GM10266 (cell line): Measurements from ENCODE around the gene TMEM183A.

Source experiments
- DNase-seq: peaks from one replicate; pipeline ENCODE4 v3.0.0; 2012; ENCODE audit errors: extremely low spot score
- TF ChIP-seq, protein P1 (sequence below): IDR thresholded peaks from 2 replicates; pipeline ENCODE4 v1.5.1; 2012; ENCODE audit warnings: mild to moderate bottlenecking, low read depth; ENCODE audit not compliant: control insufficient read depth, insufficient read depth; ENCODE audit errors: missing control alignments

Gene TMEM183A

DNA sequence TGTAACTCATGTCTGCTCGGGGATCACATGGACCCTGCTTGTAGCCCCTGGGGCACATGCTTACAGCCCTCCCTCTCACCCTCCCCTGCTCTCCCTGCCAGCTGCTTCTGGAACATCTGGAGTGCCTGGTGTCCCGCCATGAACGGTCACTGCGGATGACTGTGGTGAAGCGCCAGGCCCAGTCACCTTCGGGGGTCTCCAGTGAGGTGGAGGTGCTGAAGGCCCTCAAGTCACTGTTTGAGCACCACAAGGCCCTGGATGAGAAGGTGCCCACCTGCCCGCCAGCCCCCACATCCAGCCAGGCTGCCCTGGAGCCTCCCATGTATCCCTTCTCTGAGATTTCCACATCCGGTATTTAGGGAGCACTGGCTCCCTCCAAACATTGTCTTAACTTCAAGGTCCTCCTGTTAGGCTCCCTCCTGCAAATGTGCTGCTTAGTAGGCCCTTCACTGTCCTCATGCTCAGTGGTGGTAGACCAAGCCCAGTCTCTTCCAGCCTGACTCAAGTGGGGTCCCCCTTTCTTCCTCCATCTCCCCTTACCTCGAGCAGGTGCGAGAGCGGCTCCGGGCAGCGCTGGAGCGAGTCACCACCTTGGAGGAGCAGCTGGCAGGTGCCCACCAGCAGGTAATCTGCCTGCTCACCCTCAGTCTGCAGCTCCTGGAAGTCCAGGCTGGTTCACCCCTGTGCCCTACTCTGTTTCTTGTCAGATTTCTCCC lies 36.8 kb downstream of the TMEM183A start:
- TF ChIP-seq, protein P1, sequence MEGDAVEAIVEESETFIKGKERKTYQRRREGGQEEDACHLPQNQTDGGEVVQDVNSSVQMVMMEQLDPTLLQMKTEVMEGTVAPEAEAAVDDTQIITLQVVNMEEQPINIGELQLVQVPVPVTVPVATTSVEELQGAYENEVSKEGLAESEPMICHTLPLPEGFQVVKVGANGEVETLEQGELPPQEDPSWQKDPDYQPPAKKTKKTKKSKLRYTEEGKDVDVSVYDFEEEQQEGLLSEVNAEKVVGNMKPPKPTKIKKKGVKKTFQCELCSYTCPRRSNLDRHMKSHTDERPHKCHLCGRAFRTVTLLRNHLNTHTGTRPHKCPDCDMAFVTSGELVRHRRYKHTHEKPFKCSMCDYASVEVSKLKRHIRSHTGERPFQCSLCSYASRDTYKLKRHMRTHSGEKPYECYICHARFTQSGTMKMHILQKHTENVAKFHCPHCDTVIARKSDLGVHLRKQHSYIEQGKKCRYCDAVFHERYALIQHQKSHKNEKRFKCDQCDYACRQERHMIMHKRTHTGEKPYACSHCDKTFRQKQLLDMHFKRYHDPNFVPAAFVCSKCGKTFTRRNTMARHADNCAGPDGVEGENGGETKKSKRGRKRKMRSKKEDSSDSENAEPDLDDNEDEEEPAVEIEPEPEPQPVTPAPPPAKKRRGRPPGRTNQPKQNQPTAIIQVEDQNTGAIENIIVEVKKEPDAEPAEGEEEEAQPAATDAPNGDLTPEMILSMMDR = no peak
- DNase-seq = no peak

DNA sequence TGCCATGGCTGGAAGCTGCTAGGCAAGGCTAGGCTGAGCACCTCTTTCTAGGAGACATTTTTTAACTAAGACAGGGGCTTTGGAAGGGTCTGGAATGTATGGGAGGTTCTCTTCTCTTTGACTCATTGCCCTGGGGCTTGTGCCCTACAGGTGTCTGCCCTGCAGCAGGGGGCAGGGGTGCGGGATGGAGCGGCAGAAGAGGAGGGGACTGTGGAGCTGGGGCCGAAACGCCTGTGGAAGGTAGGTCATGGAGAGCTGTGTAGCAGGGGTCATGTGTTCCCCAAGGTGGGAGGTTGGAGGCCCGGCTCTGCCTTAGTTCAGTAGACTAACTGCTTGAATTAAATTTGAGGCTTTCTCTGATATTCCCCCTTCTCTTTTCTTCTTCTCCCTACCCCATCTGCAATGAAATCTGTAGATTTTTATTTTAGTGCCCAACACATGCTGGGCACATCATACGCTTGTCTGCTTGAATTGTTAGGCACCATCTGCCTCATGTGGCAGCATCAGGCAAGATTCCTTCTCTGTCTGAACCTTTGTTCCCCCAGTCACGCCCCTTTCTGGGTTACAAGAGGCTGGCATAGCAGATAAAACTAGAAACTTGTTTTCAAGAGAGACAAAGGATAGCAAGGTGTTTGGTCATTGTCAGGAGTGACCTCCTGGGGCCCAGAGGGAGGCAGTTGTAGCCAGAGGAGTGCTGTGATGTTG lies 37.5 kb downstream of the TMEM183A start:
- DNase-seq = no peak
- TF ChIP-seq, protein P1 = no peak

DNA sequence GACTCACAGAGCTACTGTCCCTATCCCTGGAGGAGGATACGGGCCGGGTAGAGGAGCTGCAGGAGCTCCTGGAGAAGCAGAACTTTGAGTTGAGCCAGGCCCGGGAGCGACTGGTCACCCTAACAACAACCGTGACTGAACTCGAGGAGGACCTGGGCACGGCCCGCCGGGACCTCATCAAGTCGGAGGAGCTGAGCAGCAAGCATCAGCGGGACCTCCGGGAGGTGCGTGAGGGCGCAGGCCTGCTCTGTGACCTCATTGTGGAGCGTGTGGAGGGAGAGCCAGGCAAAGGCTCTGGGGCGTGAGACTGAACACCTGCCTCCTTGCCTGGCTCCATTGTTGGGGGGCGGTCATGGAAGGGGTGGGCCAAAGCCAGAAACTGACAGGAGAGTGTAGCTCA lies 38.2 kb downstream of the TMEM183A start:
- no peak for DNase-seq
- TF ChIP-seq, protein P1 = no peak

DNA sequence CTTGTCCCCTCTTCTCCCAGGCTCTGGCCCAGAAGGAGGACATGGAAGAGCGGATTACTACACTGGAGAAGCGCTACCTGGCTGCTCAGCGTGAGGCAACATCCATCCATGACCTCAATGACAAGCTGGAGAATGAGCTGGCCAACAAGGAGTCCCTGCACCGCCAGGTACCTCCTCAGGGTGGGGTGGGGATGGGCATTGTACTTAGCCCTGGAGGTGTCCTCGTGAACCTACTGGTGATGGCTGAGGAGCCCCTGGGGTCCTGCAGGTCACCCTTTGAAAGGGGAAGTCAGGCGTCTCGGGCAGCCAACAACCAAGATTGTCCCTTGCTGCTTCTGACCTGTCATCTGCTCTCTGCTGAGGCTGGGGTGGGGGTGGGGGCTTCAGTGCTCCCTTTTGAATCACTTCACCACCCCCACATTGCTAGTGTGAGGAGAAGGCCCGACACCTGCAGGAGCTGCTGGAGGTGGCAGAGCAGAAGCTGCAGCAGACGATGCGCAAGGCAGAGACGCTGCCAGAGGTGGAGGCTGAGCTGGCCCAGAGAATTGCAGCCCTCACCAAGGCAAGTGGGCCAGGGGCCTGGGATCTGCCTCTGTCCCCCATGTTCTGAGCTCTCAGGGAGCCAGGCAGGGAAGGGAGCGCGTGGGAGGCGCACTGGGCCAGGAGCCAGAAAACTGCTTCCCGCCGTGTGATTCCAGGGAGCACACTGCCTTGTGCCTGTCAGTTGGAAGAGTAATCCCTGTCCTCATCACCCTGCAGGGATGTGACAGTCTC lies 38.8 kb downstream of the TMEM183A start:
- no peak for DNase-seq
- TF ChIP-seq, protein P1 = no peak

DNA sequence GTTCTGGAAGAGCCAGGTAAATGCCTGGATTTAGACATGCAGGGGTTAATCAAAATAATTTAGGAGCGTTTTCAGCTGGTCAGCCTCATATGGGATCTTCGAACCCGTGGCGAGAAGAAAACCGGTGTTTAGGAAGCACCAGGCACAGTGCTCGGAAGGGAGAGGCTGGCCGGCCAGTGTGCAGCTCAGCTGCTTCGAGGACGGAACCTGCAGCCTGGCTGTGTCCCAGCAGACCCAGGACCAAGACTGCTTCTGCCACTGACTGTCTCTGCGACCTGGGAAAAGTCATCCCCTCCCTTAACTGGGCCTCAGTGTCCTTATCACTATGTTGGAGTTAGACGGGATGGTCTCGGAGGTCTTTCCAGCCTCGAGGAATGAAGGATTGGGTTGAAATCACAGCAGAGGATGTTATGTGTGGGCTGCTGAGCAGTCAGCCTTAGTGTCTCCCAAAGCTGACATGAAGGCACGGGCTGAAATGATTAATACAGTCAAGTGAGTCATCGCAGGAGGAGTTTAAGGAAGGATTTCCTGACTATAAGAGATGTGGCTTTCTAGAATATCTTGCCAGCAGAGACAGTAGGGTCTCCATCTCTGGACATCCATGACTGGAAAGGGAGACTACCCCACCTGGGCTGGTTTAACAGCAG lies 39.9 kb downstream of the TMEM183A start:
- DNase-seq = no peak
- TF ChIP-seq, protein P1 = no peak

DNA sequence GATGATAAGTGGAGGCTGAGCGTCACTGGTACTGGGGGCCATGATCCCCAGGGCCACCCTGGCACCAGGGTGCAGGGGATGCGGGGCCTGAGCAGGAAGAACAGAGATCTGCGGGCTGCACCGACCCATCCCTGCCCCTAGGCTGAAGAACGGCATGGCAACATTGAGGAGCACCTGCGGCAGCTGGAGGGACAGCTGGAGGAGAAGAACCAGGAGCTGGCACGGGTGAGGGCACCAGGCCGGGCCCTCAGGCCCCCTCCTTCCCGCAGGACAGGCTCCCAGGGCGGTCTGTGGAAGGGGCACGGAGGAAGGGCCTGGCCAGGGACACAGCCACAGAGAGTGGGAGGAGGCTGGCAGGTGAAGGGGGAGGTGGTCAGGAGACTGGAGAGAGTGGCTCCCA lies 40.9 kb downstream of the TMEM183A start:
- no peak for DNase-seq
- TF ChIP-seq, protein P1 = no peak
